Choroid plexus epithelial cell (primary cell): ENCODE data around the gene FBXO45.
"Not testable (repeated sequence)": the region's sequence is repeated elsewhere in the genome, so short reads cannot be mapped to it uniquely, and the experiment has no call there.

Experiments
- DNase-seq: peaks from one replicate; pipeline ENCODE4 v3.0.0-alpha.2; 2010; ENCODE audit warnings: low read depth
- H3K4me3 ChIP-seq: 2 replicates; pipeline ENCODE4 v1.5.1; 2011; ENCODE audit warnings: low read depth, mild to moderate bottlenecking, control low read depth, low read length, moderate library complexity
- TF ChIP-seq, protein P1 (sequence below): conservative IDR thresholded peaks from 2 replicates; pipeline ENCODE4 v1.5.1; 2011; ENCODE audit warnings: low read depth, mild to moderate bottlenecking, control low read depth, inconsistent platforms, low read length, moderate library complexity

Gene FBXO45

GRCh38 chr3:196568246-196569002 is at the start of gene FBXO45, which contains the start of gene WDR53:
FBXO45 (plus strand) TSS chr3:196568660; CDS start chr3:196568985, 325 bp downstream.
WDR53 (minus strand) TSS chr3:196568554; CDS start chr3:196561475, 7,079 bp downstream.
- TF ChIP-seq, protein P1, sequence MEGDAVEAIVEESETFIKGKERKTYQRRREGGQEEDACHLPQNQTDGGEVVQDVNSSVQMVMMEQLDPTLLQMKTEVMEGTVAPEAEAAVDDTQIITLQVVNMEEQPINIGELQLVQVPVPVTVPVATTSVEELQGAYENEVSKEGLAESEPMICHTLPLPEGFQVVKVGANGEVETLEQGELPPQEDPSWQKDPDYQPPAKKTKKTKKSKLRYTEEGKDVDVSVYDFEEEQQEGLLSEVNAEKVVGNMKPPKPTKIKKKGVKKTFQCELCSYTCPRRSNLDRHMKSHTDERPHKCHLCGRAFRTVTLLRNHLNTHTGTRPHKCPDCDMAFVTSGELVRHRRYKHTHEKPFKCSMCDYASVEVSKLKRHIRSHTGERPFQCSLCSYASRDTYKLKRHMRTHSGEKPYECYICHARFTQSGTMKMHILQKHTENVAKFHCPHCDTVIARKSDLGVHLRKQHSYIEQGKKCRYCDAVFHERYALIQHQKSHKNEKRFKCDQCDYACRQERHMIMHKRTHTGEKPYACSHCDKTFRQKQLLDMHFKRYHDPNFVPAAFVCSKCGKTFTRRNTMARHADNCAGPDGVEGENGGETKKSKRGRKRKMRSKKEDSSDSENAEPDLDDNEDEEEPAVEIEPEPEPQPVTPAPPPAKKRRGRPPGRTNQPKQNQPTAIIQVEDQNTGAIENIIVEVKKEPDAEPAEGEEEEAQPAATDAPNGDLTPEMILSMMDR = no peak
- peak within 1 kb of the TSS; percentile 98 for H3K4me3 ChIP-seq

DNA sequence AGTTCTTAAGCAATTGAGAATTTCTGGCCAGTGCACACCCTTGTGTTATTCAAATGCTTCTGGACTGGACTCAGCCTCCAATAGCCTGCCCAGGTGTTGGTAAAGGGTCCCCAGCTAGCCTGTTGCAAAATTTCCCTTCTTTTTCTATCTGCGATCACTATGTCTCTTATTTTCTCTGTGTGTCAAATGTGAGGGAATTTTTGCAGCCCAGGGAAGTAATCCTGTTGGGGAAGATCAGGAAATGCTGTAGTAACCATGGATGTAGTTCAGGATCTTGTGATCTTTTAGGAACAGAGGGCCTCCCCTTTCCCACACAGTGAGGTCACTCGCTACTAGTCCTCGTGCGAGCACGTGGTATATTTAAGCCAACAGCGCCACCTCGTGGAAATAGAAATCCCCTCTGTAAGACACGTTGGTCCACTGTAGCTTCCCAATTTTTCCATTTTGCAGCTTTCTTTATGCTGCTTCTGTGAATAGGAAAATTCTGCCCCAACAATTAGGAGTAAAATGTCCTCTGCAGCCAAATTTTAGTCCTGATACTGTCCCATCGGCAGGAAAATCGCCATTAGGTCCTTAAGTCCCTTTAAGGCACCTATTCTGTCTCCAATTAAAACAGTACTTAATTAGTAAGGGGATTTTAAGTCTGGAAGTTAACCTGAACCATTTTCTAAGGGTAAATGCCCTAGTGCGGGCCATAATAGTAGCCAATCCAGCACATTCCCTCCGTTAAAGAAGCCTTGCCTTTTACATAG is 49.3 kb upstream of the FBXO45 start:
- DNase-seq = peak; percentile 79
- H3K4me3 ChIP-seq = no peak overlapping the region
- TF ChIP-seq, protein P1 = peak; percentile 63

More at GRCh38 chr3:196568246-196569002, at the start of gene FBXO45, which contains the start of gene WDR53:
- DNase-seq = peak; percentile 95

DNA sequence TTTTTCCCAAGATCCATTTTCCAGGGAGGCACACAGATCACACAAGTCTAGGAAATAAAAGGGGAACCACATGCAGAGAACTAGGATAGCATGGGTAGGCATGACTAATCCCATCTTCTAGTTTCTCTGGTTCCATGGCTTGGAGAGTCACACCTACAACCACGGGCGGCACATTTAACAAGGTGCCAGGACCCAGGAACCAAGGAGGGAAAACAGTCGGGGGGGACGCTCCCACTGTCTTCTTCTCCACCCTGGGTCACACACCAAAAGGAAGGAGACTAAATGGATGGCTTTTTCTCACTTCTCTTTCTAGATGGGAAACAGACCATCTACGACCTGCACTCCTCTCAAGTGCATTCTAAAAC is 48.8 kb upstream of the FBXO45 start:
- H3K4me3 ChIP-seq = no peak overlapping the region
- DNase-seq = no peak
- TF ChIP-seq, protein P1 = no peak

DNA sequence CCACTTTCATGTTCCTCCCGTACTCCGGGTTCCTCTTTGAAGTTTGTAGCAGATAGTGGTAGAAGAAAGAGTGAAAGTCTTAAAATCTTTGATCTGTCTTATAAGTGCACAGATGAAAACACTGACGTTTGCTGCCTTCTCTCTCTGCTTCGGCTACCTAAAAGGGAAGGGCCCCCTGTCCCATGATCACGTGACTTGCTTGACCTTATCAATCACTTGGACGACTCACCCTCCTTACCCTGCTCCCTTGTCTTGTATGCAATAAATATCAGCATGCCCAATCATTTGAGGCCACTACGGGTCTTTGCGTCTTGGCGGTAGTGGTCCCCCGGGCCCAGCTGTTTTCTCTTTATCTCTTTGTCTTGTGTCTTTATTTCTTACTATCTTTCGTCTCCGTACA is 47.2 kb upstream of the FBXO45 start:
- H3K4me3 ChIP-seq, DNase-seq: not testable (repeated sequence)

DNA sequence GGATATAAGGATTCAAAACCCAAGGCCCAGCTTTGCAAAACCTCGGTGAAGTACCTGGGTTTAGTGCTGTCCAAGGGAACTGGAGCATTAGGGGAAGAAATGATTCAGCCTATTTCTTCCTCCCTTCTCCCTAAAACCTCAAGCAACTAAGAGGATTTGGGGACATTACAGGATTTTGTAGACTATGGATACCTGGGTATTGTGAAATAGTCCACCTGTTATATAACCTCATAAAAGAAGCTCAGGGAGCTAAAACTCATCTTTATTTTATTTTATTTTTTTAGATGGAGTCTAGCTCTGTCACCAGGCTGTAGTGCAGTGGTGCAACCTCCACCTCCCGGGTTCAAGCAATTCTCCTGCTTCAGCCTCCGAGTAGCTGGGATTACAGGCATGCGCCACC is 44.6 kb upstream of the FBXO45 start:
- no peak for DNase-seq
- TF ChIP-seq, protein P1 = no peak
- no peak overlapping the region for H3K4me3 ChIP-seq

- TF ChIP-seq, protein P1 = peak; percentile 51
- DNase-seq = peak; percentile 54
- H3K4me3 ChIP-seq = no peak overlapping the region
Observed at GRCh38 chr3:196524527-196524926, 43.9 kb upstream of the FBXO45 start.

- DNase-seq = no peak
- TF ChIP-seq, protein P1 = no peak
- H3K4me3 ChIP-seq = no peak overlapping the region
Observed at GRCh38 chr3:196525141-196525540, 43.3 kb upstream of the FBXO45 start.
